Stimulated activated naive CD8-positive, alpha-beta T cell treated with anti-CD3 and anti-CD28 coated beads, Interleukin-15, amount 100 ng/mL, for 72 hours (primary cell): ENCODE data around the gene RHBDD3.

Source experiments
- ATAC-seq: fragments of 150-1000 bp; cut with Tn5 transposase; 2 replicates; pipeline ENCODE4 v1.10.0; 2021; ENCODE audit warnings: mild to moderate bottlenecking, moderate library complexity
- DNase-seq, 2 donors: peaks; one replicate each; pipeline ENCODE4 v3.0.0; 2021 to 2022
- H3K27ac Mint-ChIP-seq, 2 donors: one replicate each; pipeline ENCODE4 v1.8.0; 2022; ENCODE audit warnings: mild to moderate bottlenecking in 2 of 2, mixed read lengths in 2 of 2, moderate library complexity in 2 of 2
- H3K27me3 Mint-ChIP-seq: one replicate; pipeline ENCODE4 v1.8.0; 2022; ENCODE audit warnings: mixed read lengths
- H3K4me1 Mint-ChIP-seq: one replicate; pipeline ENCODE4 v1.8.0; 2022; ENCODE audit warnings: mild to moderate bottlenecking, mixed read lengths
- H3K4me3 Mint-ChIP-seq, 2 donors: one replicate each; pipeline ENCODE4 v1.8.0; 2022; ENCODE audit warnings: mild to moderate bottlenecking in 2 of 2, mixed read lengths in 2 of 2, moderate library complexity in 1 of 2
- H3K9me3 Mint-ChIP-seq, 2 donors: one replicate each; pipeline ENCODE4 v1.8.0; 2022; ENCODE audit warnings: mixed read lengths in 2 of 2

RHBDD3 gene

DNA sequence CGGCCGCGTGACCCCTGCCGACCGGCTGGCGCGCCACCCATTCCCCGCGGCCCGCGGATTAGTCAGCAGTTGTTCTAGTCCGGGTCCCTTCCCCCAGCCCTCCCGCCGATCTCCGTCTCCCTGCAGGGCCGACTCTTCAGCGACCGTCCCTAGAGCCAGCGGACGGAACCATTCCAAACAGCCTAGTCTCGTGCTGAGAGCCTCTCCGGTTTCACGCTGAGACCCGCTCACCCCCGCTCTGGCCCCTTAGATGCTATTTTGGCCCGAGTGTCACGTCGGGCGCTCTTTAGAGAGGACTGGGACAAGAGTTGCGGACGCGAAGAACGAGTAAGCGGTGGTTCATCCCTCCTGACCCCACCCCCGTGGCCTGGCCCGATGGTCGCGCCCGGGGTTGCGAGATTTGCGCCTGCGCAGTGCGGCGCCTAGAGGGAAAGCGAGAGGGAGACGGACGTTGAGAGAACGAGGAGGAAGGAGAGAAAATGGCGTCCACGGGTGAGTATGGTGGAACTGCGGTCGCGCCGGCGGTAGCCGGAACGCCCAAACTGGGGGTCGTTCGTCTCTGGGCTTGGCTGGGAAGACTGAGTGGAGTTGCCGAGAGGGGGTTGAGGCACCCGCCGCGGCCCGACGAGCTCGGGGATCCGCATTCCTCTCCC lies at the start of gene RHBDD3, which contains the start of gene EWSR1:
RHBDD3 (minus strand) TSS at position 124 of the 653 bp plus-strand sequence. CDS start 2,355 bp downstream, outside the sequence.
EWSR1 (plus strand) TSS at position 411 of the 653 bp plus-strand sequence; CDS start at position 480, 69 bp downstream.
- peak within 1 kb of the TSS; percentile 90 to 94 for H3K4me3 Mint-ChIP-seq
- H3K27ac Mint-ChIP-seq, result peak within 1 kb of the TSS; percentile 99
- ATAC-seq, result peak; percentile 95
- H3K9me3 Mint-ChIP-seq, result no peaks in the 10 kb centered on the region
- H3K4me1 Mint-ChIP-seq, result peaks cover 49% of the 10 kb centered on the region
- no peaks in the 10 kb centered on the region for H3K27me3 Mint-ChIP-seq
- peak; percentile 98 for DNase-seq

DNA sequence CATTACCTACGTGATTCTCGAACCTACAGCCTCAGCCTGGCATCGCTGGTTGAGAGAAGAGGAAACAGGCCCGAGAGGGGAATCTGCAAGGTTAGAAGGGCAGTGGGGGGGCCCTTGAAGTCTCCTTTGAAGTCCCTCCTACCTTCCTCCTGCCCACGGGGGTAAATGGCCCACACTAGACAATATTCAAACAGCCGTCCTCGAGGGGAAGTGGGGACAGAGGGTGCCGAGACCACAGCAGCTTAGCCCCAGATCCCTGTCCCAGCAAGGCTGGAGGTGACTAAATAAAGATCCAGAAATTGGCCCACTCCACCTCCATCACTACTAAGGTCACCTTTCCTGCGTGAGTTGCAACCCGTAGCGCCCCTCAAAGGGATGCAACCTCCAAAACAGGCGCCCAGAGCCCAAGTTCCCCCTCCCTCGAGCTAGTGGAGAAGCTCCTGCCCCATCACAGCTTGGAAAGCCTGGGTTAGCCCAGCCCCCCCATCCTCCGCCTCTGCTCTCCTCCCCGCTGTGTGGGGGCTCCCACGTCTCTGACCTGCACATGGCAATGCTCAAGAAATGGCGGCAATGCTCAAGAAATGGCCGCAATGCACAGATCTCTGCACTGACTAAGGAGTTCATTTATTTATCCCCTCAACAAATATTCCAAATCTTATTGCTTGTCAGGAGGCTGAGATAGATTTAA lies 48.5 kb upstream of the RHBDD3 start:
- Mint-ChIP-seq H3K9me3 (no peaks in the 10 kb centered on the region), H3K27me3 (peaks cover 53% of the 10 kb centered on the region), H3K4me1 (peaks cover 24% of the 10 kb centered on the region), H3K4me3 (peak overlapping the region in 1 of 2 donors; percentile 26), H3K27ac (peak overlapping the region; percentile 33 to 63)
- no peak for ATAC-seq
- no peak for DNase-seq

DNA sequence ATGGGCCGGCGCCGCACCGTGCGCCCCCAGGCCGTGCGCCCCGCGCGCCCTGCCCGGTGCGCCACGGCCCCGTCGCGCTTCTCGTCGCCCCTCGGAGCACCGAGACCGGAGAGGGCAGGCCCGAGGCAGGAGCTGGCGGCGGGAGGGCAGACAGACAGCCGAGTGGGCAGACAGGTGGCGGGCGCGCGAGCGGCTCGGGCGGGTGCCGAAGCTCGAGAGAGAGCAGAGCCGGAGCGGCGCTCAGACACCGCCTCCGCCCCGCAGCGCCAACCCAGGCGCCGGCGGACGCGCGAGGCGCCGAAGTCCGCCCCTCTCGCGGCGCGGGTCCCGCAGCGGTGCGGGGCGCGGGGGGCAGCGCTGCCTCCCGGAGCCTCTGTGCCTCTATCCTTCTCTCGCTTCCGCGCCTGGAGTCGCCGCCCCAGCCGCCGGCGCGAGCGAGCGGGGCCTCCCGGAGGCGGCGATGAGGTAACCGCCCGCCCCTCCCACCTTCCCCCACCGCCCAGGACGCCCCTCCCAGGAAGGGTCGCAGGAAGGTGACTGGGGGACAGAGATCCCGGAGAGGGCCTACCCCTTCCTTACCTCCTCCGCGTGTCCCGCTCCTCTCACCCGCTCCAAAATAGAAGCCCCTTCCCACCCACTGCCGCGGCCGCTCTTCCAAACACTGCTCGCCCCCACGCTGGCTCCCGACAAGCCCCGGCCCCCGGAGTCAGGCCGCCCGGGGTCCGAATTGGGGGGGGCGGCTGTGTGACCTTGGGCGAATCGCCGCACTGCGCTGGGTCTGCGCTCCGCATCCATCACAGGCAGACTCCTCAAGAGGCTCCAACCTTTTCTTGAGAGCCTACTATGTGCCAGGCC lies 47.7 kb upstream of the RHBDD3 start, which contains the start of gene RASL10A:
RASL10A (minus strand) TSS at position 412 of the 855 bp plus-strand sequence. CDS start 451 bp downstream, outside the sequence.
- H3K4me3 Mint-ChIP-seq, result peak within 1 kb of the TSS; percentile 26 to 61
- peak in 1 of 2 donors; percentile 14 for DNase-seq
- H3K27me3 Mint-ChIP-seq, result peaks cover 59% of the 10 kb centered on the region
- no peaks in the 10 kb centered on the region for H3K9me3 Mint-ChIP-seq
- ATAC-seq, result peak; percentile 11
- H3K27ac Mint-ChIP-seq, result peak within 1 kb of the TSS; percentile 33 to 63
- H3K4me1 Mint-ChIP-seq, result peaks cover 32% of the 10 kb centered on the region

DNA sequence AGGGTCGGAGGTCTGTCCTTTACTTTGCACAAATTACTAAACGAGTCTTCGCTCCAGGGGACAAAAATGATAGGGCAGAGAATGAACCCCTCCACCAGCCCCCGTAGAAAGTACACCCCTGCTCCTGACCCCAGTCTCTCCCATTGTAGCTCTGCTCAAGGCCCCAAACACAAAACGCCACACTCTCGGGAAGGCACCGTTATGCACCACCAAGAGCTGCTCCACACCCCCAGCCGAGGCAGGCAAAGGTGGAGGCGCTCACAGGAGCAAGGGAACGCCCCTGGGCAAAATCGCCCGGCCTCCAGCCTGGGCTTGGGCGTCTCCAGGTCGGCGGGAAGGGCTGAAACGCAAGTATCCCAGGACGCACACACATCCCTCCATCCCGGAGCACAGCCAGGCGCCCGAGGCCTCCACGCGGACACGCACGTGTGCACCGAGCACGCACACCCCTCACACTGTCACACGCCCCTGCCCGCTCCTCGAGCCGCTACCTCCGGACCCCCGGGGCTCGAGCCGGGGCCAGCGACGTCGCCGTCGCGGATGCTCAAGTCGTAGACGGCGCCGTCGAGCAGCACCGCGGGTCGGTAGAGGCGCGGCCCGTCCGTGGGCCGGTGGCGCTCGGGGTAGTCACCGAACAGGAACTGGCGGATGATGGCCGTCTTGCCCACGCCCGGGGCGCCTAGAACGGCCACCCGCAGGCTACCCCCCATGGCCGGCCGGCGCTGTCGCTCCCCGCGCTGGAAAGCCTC lies 46.9 kb upstream of the RHBDD3 start:
- peak overlapping the region; percentile 16 to 61 for H3K4me3 Mint-ChIP-seq
- peak overlapping the region in 1 of 2 donors; percentile 16 for H3K27ac Mint-ChIP-seq
- peak in 1 of 2 donors; percentile 10 for DNase-seq
- H3K9me3 Mint-ChIP-seq, result no peaks in the 10 kb centered on the region
- ATAC-seq, result no peak
- peaks cover 59% of the 10 kb centered on the region for H3K27me3 Mint-ChIP-seq
- peaks cover 38% of the 10 kb centered on the region for H3K4me1 Mint-ChIP-seq

DNA sequence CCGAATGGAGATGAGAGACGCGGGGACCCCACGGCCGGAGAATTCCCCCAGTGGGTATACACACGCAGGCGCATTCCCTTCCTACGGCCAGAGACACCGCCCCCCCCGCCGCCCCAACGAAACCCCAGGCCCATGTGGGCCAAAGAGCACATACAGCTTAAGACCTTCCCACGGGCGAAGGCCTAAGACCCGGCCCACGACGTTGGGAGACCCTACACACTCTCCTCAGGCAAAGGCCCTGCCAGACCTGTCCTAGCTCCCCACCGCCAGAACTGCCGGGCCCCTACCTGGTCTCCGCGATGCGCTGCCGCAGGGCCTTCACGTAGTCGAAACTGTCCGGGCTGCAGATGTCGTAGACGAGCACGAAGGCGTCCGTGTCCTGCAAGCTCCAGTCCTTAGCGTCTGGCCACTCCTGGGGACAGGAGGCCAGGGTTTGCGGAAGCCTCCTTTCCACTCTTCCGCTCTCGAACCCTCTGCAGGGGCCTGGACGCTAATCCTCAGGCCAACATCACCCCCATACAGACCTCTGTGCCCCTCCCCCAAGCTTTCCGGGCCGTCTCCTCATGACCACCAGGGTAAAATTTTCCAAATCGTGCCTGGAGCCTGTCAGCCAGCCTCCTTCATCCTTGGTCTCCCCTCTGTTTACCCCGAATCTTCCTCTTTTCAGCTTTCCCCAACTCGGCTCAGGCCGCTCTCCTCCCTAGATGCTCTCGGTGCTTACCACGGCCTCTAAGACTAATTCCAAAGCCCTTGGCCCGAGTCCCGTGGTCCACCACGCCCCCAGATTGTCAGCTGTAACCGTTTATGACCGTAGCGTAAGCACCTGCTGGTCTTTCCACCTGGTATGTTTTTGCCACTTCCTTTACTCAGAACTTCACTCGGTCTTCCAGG lies 46.0 kb upstream of the RHBDD3 start:
- peak overlapping the region in 1 of 2 donors; percentile 37 for H3K27ac Mint-ChIP-seq
- DNase-seq (no peak), ATAC-seq (no peak)
- peak overlapping the region; percentile 46 to 61 for H3K4me3 Mint-ChIP-seq
- peaks cover 59% of the 10 kb centered on the region for H3K27me3 Mint-ChIP-seq
- no peaks in the 10 kb centered on the region for H3K9me3 Mint-ChIP-seq
- peaks cover 47% of the 10 kb centered on the region for H3K4me1 Mint-ChIP-seq

DNA sequence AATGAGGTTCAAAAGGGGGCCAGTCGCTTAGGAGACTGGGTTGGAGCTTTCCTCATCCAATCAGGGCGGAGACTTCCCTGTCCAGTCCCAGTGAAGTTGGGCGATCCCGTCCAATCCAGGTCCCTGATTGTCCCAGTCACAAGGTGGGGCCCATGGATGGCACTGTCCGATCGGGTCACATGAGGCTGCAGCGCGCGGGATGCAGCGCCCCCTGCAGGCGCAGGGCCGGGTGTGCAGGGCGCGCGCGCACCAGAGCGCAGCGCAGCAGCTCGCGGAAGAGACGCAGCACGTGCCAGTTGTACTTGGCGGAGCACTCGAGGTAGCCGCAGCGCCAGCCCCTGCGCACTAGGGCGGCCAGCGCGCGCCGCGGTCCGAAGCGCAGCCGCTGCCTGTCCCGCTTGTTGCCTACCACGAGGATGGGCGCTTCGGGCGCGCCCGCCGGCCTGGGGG lies 45.4 kb upstream of the RHBDD3 start:
- DNase-seq (peak; percentile 45 to 54), ATAC-seq (peak; percentile 25)
- Mint-ChIP-seq H3K27ac (peak overlapping the region in 1 of 2 donors; percentile 37), H3K4me3 (peak overlapping the region in 1 of 2 donors; percentile 46), H3K27me3 (peaks cover 66% of the 10 kb centered on the region), H3K4me1 (peaks cover 53% of the 10 kb centered on the region), H3K9me3 (no peaks in the 10 kb centered on the region)

DNA sequence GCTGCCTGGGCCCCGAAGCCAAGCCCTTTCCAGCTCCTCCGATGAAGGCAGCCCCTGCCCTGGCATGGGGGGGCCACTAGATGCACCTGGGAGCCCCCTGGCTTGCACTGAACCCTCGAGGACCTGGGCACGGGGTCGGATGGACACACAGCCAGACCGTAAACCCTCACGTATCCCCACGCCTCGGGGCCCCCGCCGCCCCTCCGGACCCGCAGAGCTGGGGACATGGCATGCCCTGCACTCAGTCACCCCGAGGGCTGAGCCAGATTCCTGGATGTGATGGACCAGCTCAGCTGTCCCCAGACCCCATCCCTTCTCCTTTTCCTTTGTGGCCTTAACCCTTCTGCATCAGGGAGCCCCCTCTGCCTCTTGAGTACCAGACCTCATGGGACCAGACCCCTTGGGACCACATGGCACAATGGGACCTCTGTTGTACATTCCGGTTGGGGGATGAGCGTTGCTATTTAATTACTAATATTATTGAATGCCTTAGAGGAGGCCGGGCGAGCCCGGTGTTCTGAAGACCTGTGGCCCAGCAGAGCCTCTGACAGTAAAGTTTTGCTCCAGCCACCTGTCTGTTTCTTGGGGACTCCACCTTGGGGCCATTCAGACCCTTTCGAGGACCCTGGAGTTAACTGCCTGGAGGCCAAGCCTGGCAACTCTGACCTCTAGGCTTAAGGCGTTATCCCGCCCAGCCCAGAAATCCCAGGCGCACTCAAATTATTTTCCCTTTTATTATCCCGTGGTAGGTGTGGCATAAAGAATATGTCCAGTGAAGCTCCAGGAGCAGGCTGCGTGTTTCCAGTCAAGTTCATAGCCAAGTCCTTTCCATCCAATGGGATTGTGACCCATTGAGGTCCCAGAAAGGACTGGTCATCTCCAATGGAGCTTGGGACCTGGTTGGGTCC lies 44.7 kb upstream of the RHBDD3 start:
- no peak for DNase-seq

DNA sequence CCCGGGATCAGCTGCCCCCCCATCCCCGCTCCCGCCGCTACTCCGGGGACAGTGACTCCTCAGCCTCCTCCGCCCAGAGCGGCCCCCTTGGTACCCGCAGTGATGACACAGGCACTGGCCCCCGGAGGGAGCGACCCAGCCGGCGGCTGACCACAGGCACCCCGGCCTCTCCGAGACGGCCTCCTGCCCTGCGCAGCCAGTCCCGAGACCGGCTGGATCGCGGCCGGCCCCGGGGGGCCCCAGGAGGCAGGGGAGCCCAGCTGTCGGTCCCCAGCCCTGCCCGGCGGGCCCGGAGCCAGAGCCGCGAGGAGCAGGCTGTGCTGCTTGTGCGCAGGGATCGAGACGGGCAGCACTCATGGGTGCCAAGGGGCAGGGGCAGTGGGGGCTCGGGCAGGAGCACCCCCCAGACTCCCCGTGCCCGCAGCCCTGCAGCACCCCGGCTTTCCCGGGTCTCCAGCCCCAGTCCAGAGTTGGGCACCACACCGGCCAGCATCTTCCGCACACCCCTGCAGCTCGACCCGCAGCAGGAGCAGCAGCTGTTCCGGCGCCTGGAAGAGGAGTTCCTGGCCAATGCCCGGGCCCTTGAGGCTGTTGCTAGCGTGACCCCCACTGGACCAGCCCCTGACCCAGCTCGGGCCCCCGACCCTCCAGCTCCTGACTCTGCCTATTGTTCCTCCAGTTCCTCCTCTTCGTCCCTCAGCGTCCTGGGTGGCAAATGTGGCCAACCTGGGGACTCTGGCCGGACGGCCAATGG lies 43.9 kb upstream of the RHBDD3 start:
- H3K27ac Mint-ChIP-seq, result no peak overlapping the region
- H3K4me1 Mint-ChIP-seq, result peaks cover 60% of the 10 kb centered on the region
- H3K9me3 Mint-ChIP-seq, result no peaks in the 10 kb centered on the region
- H3K27me3 Mint-ChIP-seq, result peaks cover 69% of the 10 kb centered on the region
- no peak overlapping the region for H3K4me3 Mint-ChIP-seq
- no peak for DNase-seq
- no peak for ATAC-seq

More for the DNA sequence above, 44.7 kb upstream of the RHBDD3 start:
- no peak overlapping the region for H3K27ac Mint-ChIP-seq
- H3K27me3 Mint-ChIP-seq, result peaks cover 73% of the 10 kb centered on the region
- H3K4me3 Mint-ChIP-seq, result no peak overlapping the region
- no peak for ATAC-seq
- peaks cover 57% of the 10 kb centered on the region for H3K4me1 Mint-ChIP-seq
- no peaks in the 10 kb centered on the region for H3K9me3 Mint-ChIP-seq

DNA sequence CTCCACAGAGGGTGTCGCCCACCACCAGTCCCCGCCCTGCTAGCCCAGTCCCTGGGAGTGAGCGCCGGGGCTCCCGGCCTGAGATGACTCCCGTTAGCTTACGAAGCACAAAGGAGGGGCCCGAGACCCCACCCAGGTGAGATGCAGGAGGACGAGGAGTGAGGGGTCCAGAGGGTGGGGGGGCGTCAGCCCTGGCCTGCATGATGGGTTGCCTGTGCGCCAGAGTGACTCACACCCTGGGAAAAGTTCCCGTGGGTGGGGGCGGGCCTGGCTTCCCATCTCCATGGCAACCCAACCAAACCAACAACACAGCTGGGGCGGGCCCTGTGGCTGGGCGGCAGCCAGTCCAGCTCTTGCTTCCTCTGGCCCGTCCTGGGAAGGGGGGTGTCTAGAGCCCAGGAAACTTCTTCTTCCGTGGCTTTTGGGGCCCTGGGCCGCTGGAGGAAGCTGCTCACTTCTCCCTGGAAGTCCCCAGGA lies 43.1 kb upstream of the RHBDD3 start:
- H3K4me3 Mint-ChIP-seq, result peak overlapping the region in 1 of 2 donors; percentile 31
- peak overlapping the region in 1 of 2 donors; percentile 19 for H3K27ac Mint-ChIP-seq
- H3K27me3 Mint-ChIP-seq, result peaks cover 69% of the 10 kb centered on the region
- H3K9me3 Mint-ChIP-seq, result no peaks in the 10 kb centered on the region
- H3K4me1 Mint-ChIP-seq, result peaks cover 68% of the 10 kb centered on the region
- peak; percentile 45 for ATAC-seq
- peak; percentile 57 to 80 for DNase-seq

DNA sequence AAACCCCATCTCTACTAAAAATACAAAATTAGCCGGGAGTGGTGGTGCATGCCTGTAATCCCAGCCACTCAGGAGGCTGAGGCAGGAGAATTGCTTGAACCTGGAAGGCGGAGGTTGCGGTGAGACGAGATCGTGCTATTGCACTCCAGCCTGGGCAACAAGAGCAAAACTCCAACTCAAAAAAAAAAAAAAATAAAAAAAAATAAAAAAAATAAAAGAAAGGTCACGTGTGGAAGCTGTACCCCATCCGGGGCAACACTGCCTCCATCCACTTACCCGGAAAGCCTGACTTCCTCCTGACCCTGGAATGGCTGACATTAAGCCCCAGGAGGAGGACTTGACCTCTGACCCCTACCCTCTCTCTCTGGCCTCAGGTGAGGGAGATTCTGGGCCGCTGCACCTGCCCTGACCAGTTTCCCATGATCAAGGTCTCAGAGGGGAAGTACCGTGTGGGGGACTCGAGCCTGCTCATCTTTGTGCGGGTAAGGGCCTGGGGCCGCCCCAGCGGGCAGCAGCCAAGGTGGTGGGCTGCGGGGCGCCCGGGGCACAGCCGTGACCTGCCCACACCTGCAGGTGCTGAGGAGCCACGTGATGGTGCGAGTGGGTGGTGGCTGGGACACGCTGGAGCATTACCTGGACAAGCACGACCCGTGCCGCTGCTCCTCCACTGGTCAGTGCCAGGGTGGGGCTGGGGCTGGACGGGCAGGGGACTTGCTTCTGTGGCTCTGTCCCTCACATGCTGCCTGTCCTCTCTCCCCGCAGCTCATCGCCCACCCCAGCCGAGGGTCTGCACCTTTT lies 42.5 kb upstream of the RHBDD3 start:
- Mint-ChIP-seq H3K4me3 (no peak overlapping the region), H3K27ac (no peak overlapping the region), H3K27me3 (peaks cover 73% of the 10 kb centered on the region), H3K9me3 (no peaks in the 10 kb centered on the region), H3K4me1 (peaks cover 74% of the 10 kb centered on the region)
- ATAC-seq (no peak), DNase-seq (no peak)

DNA sequence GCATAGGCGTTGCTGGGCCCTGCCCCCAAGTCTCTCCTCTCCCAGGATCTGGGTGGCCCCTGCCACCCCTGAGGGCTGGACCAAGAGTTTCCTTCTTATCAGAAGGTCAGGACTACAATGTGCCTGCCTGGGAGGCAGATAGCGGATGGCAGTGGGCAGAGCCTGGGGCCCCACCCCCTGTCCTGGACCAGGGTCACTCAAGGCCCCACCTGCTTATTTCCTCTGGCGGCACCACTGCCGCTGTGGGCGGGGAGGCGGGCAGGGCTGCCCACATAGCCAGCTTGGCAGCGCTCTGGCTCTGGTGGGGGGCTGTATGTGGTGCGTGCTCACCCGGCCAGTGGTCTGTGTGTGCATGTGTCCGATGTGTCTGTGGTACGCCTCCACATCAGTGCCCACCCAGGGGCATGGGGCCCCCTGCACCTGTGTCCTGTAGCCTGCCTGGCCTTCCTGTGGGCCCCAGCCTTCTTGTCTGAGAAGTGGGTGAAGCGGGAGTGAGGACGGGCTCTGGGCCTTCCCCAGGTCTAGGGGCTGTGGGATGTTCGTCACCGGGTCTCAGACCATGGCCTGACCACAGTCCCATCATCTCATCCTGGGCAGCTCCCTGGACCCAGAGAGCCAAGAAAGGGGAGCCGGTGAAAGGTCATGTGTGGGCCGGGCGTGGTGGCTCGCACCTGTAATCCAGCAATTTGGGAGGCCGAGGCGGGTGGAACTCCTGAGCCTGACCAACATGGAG lies 41.7 kb upstream of the RHBDD3 start:
- ATAC-seq (no peak), DNase-seq (peak in 1 of 2 donors; percentile 8)
- peaks cover 74% of the 10 kb centered on the region for H3K4me1 Mint-ChIP-seq
- H3K27ac Mint-ChIP-seq, result no peak overlapping the region
- no peak overlapping the region for H3K4me3 Mint-ChIP-seq
- H3K9me3 Mint-ChIP-seq, result no peaks in the 10 kb centered on the region
- peaks cover 76% of the 10 kb centered on the region for H3K27me3 Mint-ChIP-seq
